Activated CD8-positive, alpha-beta T cell treated with anti-CD3 and anti-CD28 coated beads, Interleukin-2, amount 10 ng/mL, durations not matched to agents 7 days and 5 days (primary cell): ENCODE data around the gene SEMA3F. TPM values are rescaled to one million over a fixed set of nuclear protein-coding genes. Genes with fewer than 3 reads are reported as not detected.
A peak's percentile ranks its signal among the peaks of the same experiment; 100 is the strongest.

Source experiments
- ATAC-seq: fragments of 150-1000 bp; cut with Tn5 transposase; one replicate; pipeline ENCODE4 v1.10.0; 2021; ENCODE audit warnings: moderate library complexity
- CTCF ChIA-PET: fragments of 350-600 bp; sonication (Branson Sonifier 250); formaldehyde crosslinking; loops from one replicate; lab custom pipeline; 2021; ENCODE audit warnings: antibody characterized with exemption; lab: Charles Lee
- POLR2A ChIA-PET: fragments of 350-600 bp; sonication (Branson Sonifier 250); formaldehyde crosslinking; loops from one replicate; lab custom pipeline; 2021; ENCODE audit warnings: antibody characterized with exemption; lab: Charles Lee
- DNase-seq: peaks from one replicate; pipeline ENCODE4 v3.0.0-alpha.2; 2020
- H3K27ac Mint-ChIP-seq: one replicate; pipeline ENCODE4 v1.8.0; 2021; ENCODE audit warnings: mild to moderate bottlenecking, mixed read lengths
- H3K27me3 Mint-ChIP-seq: one replicate; pipeline ENCODE4 v1.8.0; 2021; ENCODE audit warnings: low read depth, mixed read lengths
- H3K36me3 Mint-ChIP-seq: one replicate; pipeline ENCODE4 v1.8.0; 2021; ENCODE audit warnings: low read depth, mixed read lengths
- H3K4me1 Mint-ChIP-seq: one replicate; pipeline ENCODE4 v1.8.0; 2021; ENCODE audit warnings: low read depth, mixed read lengths
- H3K4me3 Mint-ChIP-seq: one replicate; pipeline ENCODE4 v1.8.0; 2021; ENCODE audit warnings: mild to moderate bottlenecking, mixed read lengths
- H3K9me3 Mint-ChIP-seq: one replicate; pipeline ENCODE4 v1.8.0; 2022; ENCODE audit warnings: mixed read lengths; ENCODE audit not compliant: insufficient read depth
- total RNA-seq, 2 experiments: library from RNA; stranded (reverse); gene quantifications; one replicate each; pipeline ENCODE4 v1.2.3, GENCODE V29; 2021

Gene SEMA3F
- total RNA-seq, 2 experiments from 2014 or later, result not detected

GRCh38 chr3:50134367-50134766 lies 20.8 kb upstream of the SEMA3F start:
- no peak overlapping the region for H3K4me3 Mint-ChIP-seq
- POLR2A ChIA-PET, result no interaction called here
- no peaks in the 10 kb centered on the region for H3K27me3 Mint-ChIP-seq
- H3K4me1 Mint-ChIP-seq, result peaks cover 12% of the 10 kb centered on the region
- CTCF ChIA-PET, result no interaction called here
- H3K27ac Mint-ChIP-seq, result no peak overlapping the region
- H3K9me3 Mint-ChIP-seq, result no peaks in the 10 kb centered on the region
- ATAC-seq (no peak), DNase-seq (no peak)
- H3K36me3 Mint-ChIP-seq, result no peaks in the 10 kb centered on the region

- POLR2A ChIA-PET, result no interaction called here
- no peak overlapping the region for H3K27ac Mint-ChIP-seq
Measured at GRCh38 chr3:50135964-50136363, 19.2 kb upstream of the SEMA3F start.

GRCh38 chr3:50136714-50137405 lies 18.3 kb upstream of the SEMA3F start:
- Mint-ChIP-seq H3K4me3 (no peak overlapping the region), H3K4me1 (peaks cover 12% of the 10 kb centered on the region), H3K36me3 (no peaks in the 10 kb centered on the region), H3K9me3 (no peaks in the 10 kb centered on the region), H3K27me3 (peaks cover 2% of the 10 kb centered on the region), H3K27ac (no peak overlapping the region)
- no peak for ATAC-seq
- ChIA-PET CTCF (interaction anchor here (0.9 to 1.5 kb wide), 3 partner anchors 15 to 90 kb away, joined by 3 to 9 read pairs (median 4); no protein-coding TSS in a partner anchor), POLR2A (no interaction called here)
- no peak for DNase-seq

More at GRCh38 chr3:50135964-50136363, 19.2 kb upstream of the SEMA3F start:
- no peak for ATAC-seq
- Mint-ChIP-seq H3K4me3 (no peak overlapping the region), H3K9me3 (no peaks in the 10 kb centered on the region), H3K27me3 (peaks cover 2% of the 10 kb centered on the region), H3K4me1 (peaks cover 12% of the 10 kb centered on the region), H3K36me3 (no peaks in the 10 kb centered on the region)
- DNase-seq, result no peak
- CTCF ChIA-PET, result interaction anchor here (0.9 to 1.5 kb wide), 2 partner anchors 14 to 18 kb away, joined by 3 to 9 read pairs; no protein-coding TSS in a partner anchor

- DNase-seq (no peak), ATAC-seq (no peak)
- ChIA-PET CTCF (interaction anchor here (1.7 kb wide), 1 partner anchor 17 kb away, joined by 6 read pairs; no protein-coding TSS in a partner anchor), POLR2A (no interaction called here)
- Mint-ChIP-seq H3K27me3 (peaks cover 2% of the 10 kb centered on the region), H3K27ac (peak overlapping the region; percentile 8), H3K4me1 (peaks cover 12% of the 10 kb centered on the region), H3K9me3 (no peaks in the 10 kb centered on the region), H3K36me3 (no peaks in the 10 kb centered on the region), H3K4me3 (no peak overlapping the region)
Measured at GRCh38 chr3:50137531-50137930, 17.6 kb upstream of the SEMA3F start.

- ChIA-PET CTCF (interaction anchor here (1.7 kb wide), 1 partner anchor 18 kb away, joined by 6 read pairs; no protein-coding TSS in a partner anchor), POLR2A (no interaction called here)
- Mint-ChIP-seq H3K27me3 (peaks cover 2% of the 10 kb centered on the region), H3K36me3 (no peaks in the 10 kb centered on the region), H3K9me3 (no peaks in the 10 kb centered on the region), H3K4me3 (no peak overlapping the region), H3K4me1 (peaks cover 12% of the 10 kb centered on the region), H3K27ac (peak overlapping the region; percentile 28)
- ATAC-seq (no peak), DNase-seq (no peak)
Measured at GRCh38 chr3:50138266-50139200, 16.6 kb upstream of the SEMA3F start.

- Mint-ChIP-seq H3K4me3 (no peak overlapping the region), H3K27me3 (peaks cover 2% of the 10 kb centered on the region), H3K36me3 (no peaks in the 10 kb centered on the region), H3K4me1 (peaks cover 12% of the 10 kb centered on the region), H3K9me3 (no peaks in the 10 kb centered on the region), H3K27ac (no peak overlapping the region)
- no peak for ATAC-seq
- no peak for DNase-seq
- POLR2A ChIA-PET, result no interaction called here
- CTCF ChIA-PET, result no interaction called here
Measured at GRCh38 chr3:50139308-50139707, 15.8 kb upstream of the SEMA3F start.

GRCh38 chr3:50139718-50140423 lies 15.3 kb upstream of the SEMA3F start:
- Mint-ChIP-seq H3K36me3 (no peaks in the 10 kb centered on the region), H3K27me3 (peaks cover 2% of the 10 kb centered on the region), H3K4me3 (no peak overlapping the region), H3K4me1 (peaks cover 12% of the 10 kb centered on the region), H3K9me3 (no peaks in the 10 kb centered on the region), H3K27ac (no peak overlapping the region)
- DNase-seq, result no peak
- ChIA-PET POLR2A (no interaction called here), CTCF (no interaction called here)
- no peak for ATAC-seq

GRCh38 chr3:50140990-50141389 lies 14.1 kb upstream of the SEMA3F start:
- ChIA-PET CTCF (no interaction called here), POLR2A (no interaction called here)
- DNase-seq (no peak), ATAC-seq (no peak)
- no peaks in the 10 kb centered on the region for H3K9me3 Mint-ChIP-seq
- peaks cover 2% of the 10 kb centered on the region for H3K27me3 Mint-ChIP-seq
- H3K36me3 Mint-ChIP-seq, result no peaks in the 10 kb centered on the region
- no peak overlapping the region for H3K4me3 Mint-ChIP-seq
- no peak overlapping the region for H3K27ac Mint-ChIP-seq
- H3K4me1 Mint-ChIP-seq, result peaks cover 12% of the 10 kb centered on the region

GRCh38 chr3:50146316-50146901 lies 8.7 kb upstream of the SEMA3F start:
- Mint-ChIP-seq H3K27ac (no peak overlapping the region), H3K27me3 (peaks cover 4% of the 10 kb centered on the region), H3K4me1 (no peaks in the 10 kb centered on the region), H3K9me3 (no peaks in the 10 kb centered on the region), H3K4me3 (no peak overlapping the region), H3K36me3 (no peaks in the 10 kb centered on the region)
- ChIA-PET CTCF (no interaction called here), POLR2A (no interaction called here)
- ATAC-seq (no peak), DNase-seq (no peak)

GRCh38 chr3:50147016-50147415 lies 8.1 kb upstream of the SEMA3F start:
- ChIA-PET CTCF (no interaction called here), POLR2A (no interaction called here)
- Mint-ChIP-seq H3K36me3 (no peaks in the 10 kb centered on the region), H3K4me1 (no peaks in the 10 kb centered on the region), H3K27me3 (peaks cover 4% of the 10 kb centered on the region), H3K4me3 (no peak overlapping the region), H3K27ac (no peak overlapping the region), H3K9me3 (no peaks in the 10 kb centered on the region)
- ATAC-seq (no peak), DNase-seq (no peak)

- ATAC-seq, result no peak
- Mint-ChIP-seq H3K4me1 (no peaks in the 10 kb centered on the region), H3K9me3 (no peaks in the 10 kb centered on the region), H3K27me3 (peaks cover 4% of the 10 kb centered on the region), H3K36me3 (no peaks in the 10 kb centered on the region), H3K4me3 (no peak overlapping the region), H3K27ac (no peak overlapping the region)
- POLR2A ChIA-PET, result no interaction called here
- CTCF ChIA-PET, result no interaction called here
- no peak for DNase-seq
Measured at GRCh38 chr3:50147447-50147846, 7.7 kb upstream of the SEMA3F start.
